ENCODE measurements around the gene PCDHGA2. TPM values are rescaled to one million over a fixed set of nuclear protein-coding genes. Genes with fewer than 3 reads are reported as not detected.
"Not testable (repeated sequence)": the region's sequence is repeated elsewhere in the genome, so short reads cannot be mapped to it uniquely, and the experiment has no call there.

Gene PCDHGA2
- total RNA-seq, 1 donor from 2014 or later: 2.7 TPM

GRCh38 chr5:141383345-141383744 lies 44.8 kb downstream of the PCDHGA2 start:
- intact Hi-C loops (cut with DNase I): no loop called here
- H3K36me3 ChIP-seq: no peaks in the 10 kb centered on the region
- H3K9me3 ChIP-seq: peaks cover 79% of the 10 kb centered on the region
- no peak overlapping the region for H3K4me3 ChIP-seq
- no peak for TF ChIP-seq CTCF (IDR thresholded peaks at IDR 0.05)
- ATAC-seq (no peak), DNase-seq (no peak)
- H3K27ac ChIP-seq: no peak overlapping the region
- no peaks in the 10 kb centered on the region for H3K4me1 ChIP-seq
- H3K27me3 ChIP-seq (ENCODE audit: low read depth): peaks cover 7% of the 10 kb centered on the region

GRCh38 chr5:141384471-141385267 lies 46.1 kb downstream of the PCDHGA2 start:
- Histone ChIP-seq H3K36me3 (no peaks in the 10 kb centered on the region), H3K9me3 (peaks cover 86% of the 10 kb centered on the region), H3K4me3 (no peak overlapping the region), H3K4me1 (no peaks in the 10 kb centered on the region), H3K27ac (no peak overlapping the region), H3K27me3 (ENCODE audit: low read depth) (peaks cover 10% of the 10 kb centered on the region)
- no peak for TF ChIP-seq CTCF (IDR thresholded peaks at IDR 0.05)
- no peak for ATAC-seq
- intact Hi-C loops (cut with DNase I): no loop called here
- DNase-seq: no peak

- H3K27ac ChIP-seq; DNase-seq; intact Hi-C loops (cut with DNase I); H3K4me1 ChIP-seq; H3K36me3 ChIP-seq: not testable (repeated sequence)
- TF ChIP-seq CTCF (IDR thresholded peaks at IDR 0.05): peak; percentile 37
- ATAC-seq: peak; percentile 78 to 93
- peaks cover 21% of the 10 kb centered on the region for H3K27me3 ChIP-seq (ENCODE audit: low read depth)
- H3K4me3 ChIP-seq: peak within 1 kb of the TSS; percentile 26
- H3K9me3 ChIP-seq: peaks cover 84% of the 10 kb centered on the region
These were observed 49.2 kb downstream of the PCDHGA2 start, which contains the start of gene PCDHGB4 for GRCh38 chr5:141387557-141388311. Gene PCDHGB4 (plus strand): TSS chr5:141387698. CDS start chr5:141387885, 187 bp downstream.

GRCh38 chr5:141388661-141389060 lies 50.1 kb downstream of the PCDHGA2 start:
- DNase-seq (no peak), ATAC-seq (no peak)
- TF ChIP-seq CTCF (IDR thresholded peaks at IDR 0.05): no peak
- peaks cover 23% of the 10 kb centered on the region for H3K27me3 ChIP-seq (ENCODE audit: low read depth)
- H3K4me1 ChIP-seq: no peaks in the 10 kb centered on the region
- H3K9me3 ChIP-seq: peaks cover 84% of the 10 kb centered on the region
- intact Hi-C loops (cut with DNase I): no loop called here
- no peak overlapping the region for H3K27ac ChIP-seq
- no peak overlapping the region for H3K4me3 ChIP-seq
- no peaks in the 10 kb centered on the region for H3K36me3 ChIP-seq

- Histone ChIP-seq H3K4me1 (no peaks in the 10 kb centered on the region), H3K9me3 (peaks cover 83% of the 10 kb centered on the region), H3K27me3 (ENCODE audit: low read depth) (peaks cover 27% of the 10 kb centered on the region), H3K4me3 (no peak overlapping the region), H3K27ac (no peak overlapping the region), H3K36me3 (no peaks in the 10 kb centered on the region)
- ATAC-seq: no peak
- intact Hi-C loops (cut with DNase I): no loop called here
- DNase-seq: no peak
- TF ChIP-seq CTCF (IDR thresholded peaks at IDR 0.05): no peak
These were observed 50.8 kb downstream of the PCDHGA2 start for GRCh38 chr5:141389153-141390042.
